Spleen (tissue), 11 donors: ENCODE measurements around the gene URM1. TPM values are rescaled to one million over a fixed set of nuclear protein-coding genes. Genes with fewer than 3 reads are reported as not detected.
"Not testable (repeated sequence)": the region's sequence is repeated elsewhere in the genome, so short reads cannot be mapped to it uniquely, and the experiment has no call there.

Source experiments
- DNase-seq: peaks from one replicate; pipeline ENCODE4 v3.0.0-alpha.2; 2020
- H3K27ac ChIP-seq, 8 donors: fragments of 200-600 bp; sonication (generic) in 7 of 8; 1 replicate in 4 of 8; 2 replicates in 4 of 8; pipeline versions ENCODE4 v1.5.0 to v1.8.0; 2016 to 2021; ENCODE audit warnings: inconsistent platforms in 4 of 8, mild to moderate bottlenecking in 4 of 8, moderate library complexity in 1 of 8
- H3K27me3 ChIP-seq, 7 donors: fragments of 200-600 bp; sonication (generic) in 6 of 7; replicated peaks in 1 of 7; 1 replicate in 4 of 7; 2 replicates in 3 of 7; pipeline versions ENCODE4 v1.5.0 to v1.8.0; 2016 to 2021; ENCODE audit warnings: inconsistent platforms in 3 of 7, mild to moderate bottlenecking in 1 of 7
- H3K36me3 ChIP-seq, 6 donors: fragments of 200-600 bp; sonication (generic) in 5 of 6; 1 replicate in 4 of 6; 2 replicates in 2 of 6; pipeline versions ENCODE4 v1.5.0 to v1.8.0; 2016 to 2021; ENCODE audit warnings: inconsistent platforms in 2 of 6
- H3K4me1 ChIP-seq, 6 donors: fragments of 200-600 bp; sonication (generic) in 5 of 6; 1 replicate in 3 of 6; 2 replicates in 3 of 6; pipeline versions ENCODE4 v1.5.0 to v1.8.0; 2016 to 2021; ENCODE audit warnings: inconsistent platforms in 3 of 6
- H3K4me3 ChIP-seq, 8 donors: fragments of 200-600 bp; sonication (generic) in 7 of 8; 1 replicate in 4 of 8; 2 replicates in 4 of 8; pipeline versions ENCODE4 v1.5.0 to v1.8.0; 2016 to 2021; ENCODE audit warnings: inconsistent platforms in 4 of 8, mild to moderate bottlenecking in 4 of 8, moderate library complexity in 2 of 8
- H3K9me3 ChIP-seq, 8 donors: fragments of 200-600 bp; sonication (generic) in 7 of 8; 1 replicate in 4 of 8; 2 replicates in 4 of 8; pipeline versions ENCODE4 v1.5.0 to v1.8.0; 2016 to 2021; ENCODE audit warnings: inconsistent platforms in 4 of 8
- POLR2A ChIP-seq, 3 donors: fragments of 450-650 bp; IDR thresholded peaks; one replicate each; pipeline ENCODE4 v1.5.1; 2017; ENCODE audit warnings: antibody characterized with exemption in 3 of 3, mild to moderate bottlenecking in 1 of 3
- POLR2AphosphoS5 ChIP-seq, 3 donors: sonication (generic); formaldehyde crosslinking; IDR thresholded peaks; one replicate each; pipeline ENCODE4 v1.5.1; 2017; ENCODE audit warnings: antibody characterized with exemption in 3 of 3
- WGBS, 5 donors: extraction: QIAGEN DNeasy Blood & Tissue Kit in 3 of 5; methylation state at CpG; one replicate each; pipeline versions ENCODE4 v1.1.5 to v1.1.7; 2013 to 2018; 5-methylcytosine and 5-hydroxymethylcytosine counted together
- intact Hi-C: fragments of 100-400 bp; cut with DNase I; formaldehyde crosslinking; loops from one replicate; pipeline ENCODE4 v1.15.0; 2023; ENCODE audit warnings: low total_unique reads
- polyA plus RNA-seq, 3 donors: library from polyadenylated mRNA; stranded (reverse); fragments of 200-250 nt; gene quantifications; one replicate each; pipeline ENCODE4 v1.2.1, GENCODE V29; 2013
- total RNA-seq, 7 donors: library from RNA; depleted of rRNA in 3 of 7; stranded (reverse); fragments of >200 nt in 3 of 7; fragmentation: NEBNext Ultra II Directional in 4 of 7; extraction: Animal tissue kit (Norgen Biotek cat#: 25700) in 4 of 7; gene quantifications; one replicate each; pipeline versions ENCODE4 v1.1.0 to v1.2.1, GENCODE V29; 2016 to 2021
- TF ChIP-seq, protein P1 (sequence below), 11 experiments: fragments of 200-600 bp in 7 of 11; fragments of 450-650 bp in 4 of 11; sonication (generic) in 4 of 11; IDR thresholded peaks in 8 of 11; conservative IDR thresholded peaks in 3 of 11; 1 replicate in 7 of 11; 2 replicates in 4 of 11; pipeline versions ENCODE4 v1.4.0 to v1.8.0; 2016 to 2021; ENCODE audit warnings: antibody characterized with exemption in 11 of 11, inconsistent platforms in 4 of 11, mild to moderate bottlenecking in 1 of 11
- donor health status: healthy with polysubstance abuse.
- donor health status: DM: no; HTN: no; CAD: no; lungs with moderate emphysema.
- donor health status: DM: no; HTN: no; CAD: no.
- donor health status: Bipolar disorder and iron deficiency.
- donor health status: healthy.
- donor health status: DM: no; HTN: no; CAD: no.
- donor health status: DM: yes; HTN: yes; CAD: no.

The URM1 gene
- total and polyA plus RNA-seq, 10 donors: 28.1 to 58.1 (median 45.8) TPM

DNA sequence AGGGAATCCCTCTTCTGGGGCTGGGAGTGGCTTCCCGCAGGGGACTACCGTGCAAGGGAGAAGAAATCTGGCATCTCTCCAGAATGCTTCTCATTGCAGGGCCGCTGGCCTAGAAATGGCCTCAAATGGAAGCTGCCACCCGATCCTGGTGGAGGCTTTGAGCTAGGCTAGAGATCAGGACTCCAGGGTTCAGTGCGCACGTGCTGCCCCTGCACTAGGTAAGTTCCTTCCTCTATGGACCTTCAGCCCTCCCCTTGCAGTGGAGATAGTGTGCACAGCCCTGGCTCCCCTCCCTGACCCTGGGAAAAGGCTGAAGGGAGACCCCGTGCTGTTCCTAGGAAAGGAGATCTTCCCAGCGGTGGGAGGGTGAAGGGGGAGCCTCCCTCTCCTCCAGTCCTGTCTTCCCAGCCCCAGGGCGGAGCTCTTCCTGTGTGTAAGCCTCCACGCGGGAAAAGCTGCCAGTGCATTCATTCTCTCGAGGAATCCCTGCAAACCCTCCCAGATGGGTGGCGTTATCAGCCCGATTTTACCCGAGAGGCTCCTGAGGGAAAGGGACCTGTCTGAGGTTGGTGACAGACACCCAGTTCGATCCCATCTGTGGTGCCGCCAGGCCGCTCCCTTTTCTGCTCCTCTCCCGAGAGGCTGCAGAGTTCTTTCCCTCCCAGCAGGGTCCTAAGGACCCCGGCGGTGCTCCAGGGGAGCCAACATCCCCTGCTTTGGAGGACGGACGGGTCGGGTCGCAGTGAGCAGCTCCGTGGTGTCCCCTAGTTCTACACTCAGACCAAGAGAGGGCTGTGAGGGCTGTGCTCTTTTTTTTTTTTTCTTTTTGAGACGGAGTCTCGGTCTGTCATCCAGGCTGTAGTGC lies 48.1 kb downstream of the URM1 start:
- Histone ChIP-seq H3K4me3 (peak overlapping the region in 6 of 8 donors; percentile 87 to 99 (median 96)), H3K27ac (no peak overlapping the region), H3K27me3 (peaks cover 0 to 78% (median 29%) of the 10 kb centered on the region in 7 donors), H3K9me3 (no peaks in the 10 kb centered on the region), H3K36me3 (no peaks in the 10 kb centered on the region), H3K4me1 (peaks cover 14 to 30% (median 24%) of the 10 kb centered on the region in 6 donors)
- 11 to 18% (median 13%) methylated on average over 19 to 28 of the region's 28 CpGs for WGBS, 5 donors
- intact Hi-C loops: no loop called here
- DNase-seq: no peak
- TF ChIP-seq, protein P1, sequence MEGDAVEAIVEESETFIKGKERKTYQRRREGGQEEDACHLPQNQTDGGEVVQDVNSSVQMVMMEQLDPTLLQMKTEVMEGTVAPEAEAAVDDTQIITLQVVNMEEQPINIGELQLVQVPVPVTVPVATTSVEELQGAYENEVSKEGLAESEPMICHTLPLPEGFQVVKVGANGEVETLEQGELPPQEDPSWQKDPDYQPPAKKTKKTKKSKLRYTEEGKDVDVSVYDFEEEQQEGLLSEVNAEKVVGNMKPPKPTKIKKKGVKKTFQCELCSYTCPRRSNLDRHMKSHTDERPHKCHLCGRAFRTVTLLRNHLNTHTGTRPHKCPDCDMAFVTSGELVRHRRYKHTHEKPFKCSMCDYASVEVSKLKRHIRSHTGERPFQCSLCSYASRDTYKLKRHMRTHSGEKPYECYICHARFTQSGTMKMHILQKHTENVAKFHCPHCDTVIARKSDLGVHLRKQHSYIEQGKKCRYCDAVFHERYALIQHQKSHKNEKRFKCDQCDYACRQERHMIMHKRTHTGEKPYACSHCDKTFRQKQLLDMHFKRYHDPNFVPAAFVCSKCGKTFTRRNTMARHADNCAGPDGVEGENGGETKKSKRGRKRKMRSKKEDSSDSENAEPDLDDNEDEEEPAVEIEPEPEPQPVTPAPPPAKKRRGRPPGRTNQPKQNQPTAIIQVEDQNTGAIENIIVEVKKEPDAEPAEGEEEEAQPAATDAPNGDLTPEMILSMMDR (IDR thresholded peaks at IDR 0.05 in 8 of 11, conservative IDR thresholded peaks at IDR 0.05 in 3 of 11): no peak
- TF ChIP-seq POLR2A (IDR thresholded peaks at IDR 0.05): no peak
- no peak for TF ChIP-seq POLR2AphosphoS5 (IDR thresholded peaks at IDR 0.05)

DNA sequence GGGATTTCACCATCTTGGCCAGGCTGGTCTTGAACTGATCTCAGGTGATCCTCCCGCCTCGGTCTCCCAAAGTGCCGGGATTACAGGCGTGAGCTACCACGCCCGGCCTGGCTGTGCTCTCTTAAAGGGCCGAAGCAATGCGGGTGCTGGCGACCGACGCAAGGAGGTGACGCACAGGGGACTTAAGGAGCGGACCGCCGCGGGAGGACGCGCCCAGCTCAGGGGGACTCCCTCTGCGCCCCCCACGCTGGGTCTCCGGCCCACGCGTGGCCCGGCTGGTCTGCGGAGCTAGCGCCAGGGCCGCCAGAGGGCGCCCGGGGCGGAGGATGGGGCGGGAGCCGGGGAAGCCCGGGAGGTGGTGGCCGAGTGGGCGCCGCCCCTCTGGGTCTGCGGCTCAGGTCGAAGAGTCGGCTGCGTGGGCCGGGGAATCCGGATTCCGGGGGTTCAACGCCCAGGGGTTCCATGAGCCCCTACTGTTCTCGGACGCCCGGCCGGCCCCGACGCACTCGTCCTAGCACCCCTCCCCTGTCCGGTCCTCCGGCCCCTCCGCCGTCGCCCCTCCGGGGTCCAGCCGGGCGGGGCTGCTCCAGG lies 49.0 kb downstream of the URM1 start:
- no peaks in the 10 kb centered on the region for H3K36me3 ChIP-seq
- peak overlapping the region; percentile 87 to 100 (median 98) for H3K4me3 ChIP-seq
- H3K4me1 ChIP-seq: peaks cover 14 to 30% (median 24%) of the 10 kb centered on the region in 6 donors
- intact Hi-C loops: no loop called here
- H3K27ac ChIP-seq: peak overlapping the region in 7 of 8 donors; percentile 35 to 79 (median 74)
- TF ChIP-seq POLR2A (IDR thresholded peaks at IDR 0.05): no peak
- TF ChIP-seq, protein P1 (IDR thresholded peaks at IDR 0.05 in 8 of 11, conservative IDR thresholded peaks at IDR 0.05 in 3 of 11): peak; percentile 42 to 90 (median 76)
- TF ChIP-seq POLR2AphosphoS5 (IDR thresholded peaks at IDR 0.05): peak; percentile 21 to 70 (median 47)
- WGBS, 5 donors: 0 to 1% (median 1%) methylated on average over 24 to 59 of the region's 59 CpGs; no CpG with 5 or more reads in 1 of the 5 donors
- H3K9me3 ChIP-seq: no peaks in the 10 kb centered on the region
- H3K27me3 ChIP-seq: peaks cover 0 to 69% (median 28%) of the 10 kb centered on the region in 7 donors
- DNase-seq: peak; percentile 93

DNA sequence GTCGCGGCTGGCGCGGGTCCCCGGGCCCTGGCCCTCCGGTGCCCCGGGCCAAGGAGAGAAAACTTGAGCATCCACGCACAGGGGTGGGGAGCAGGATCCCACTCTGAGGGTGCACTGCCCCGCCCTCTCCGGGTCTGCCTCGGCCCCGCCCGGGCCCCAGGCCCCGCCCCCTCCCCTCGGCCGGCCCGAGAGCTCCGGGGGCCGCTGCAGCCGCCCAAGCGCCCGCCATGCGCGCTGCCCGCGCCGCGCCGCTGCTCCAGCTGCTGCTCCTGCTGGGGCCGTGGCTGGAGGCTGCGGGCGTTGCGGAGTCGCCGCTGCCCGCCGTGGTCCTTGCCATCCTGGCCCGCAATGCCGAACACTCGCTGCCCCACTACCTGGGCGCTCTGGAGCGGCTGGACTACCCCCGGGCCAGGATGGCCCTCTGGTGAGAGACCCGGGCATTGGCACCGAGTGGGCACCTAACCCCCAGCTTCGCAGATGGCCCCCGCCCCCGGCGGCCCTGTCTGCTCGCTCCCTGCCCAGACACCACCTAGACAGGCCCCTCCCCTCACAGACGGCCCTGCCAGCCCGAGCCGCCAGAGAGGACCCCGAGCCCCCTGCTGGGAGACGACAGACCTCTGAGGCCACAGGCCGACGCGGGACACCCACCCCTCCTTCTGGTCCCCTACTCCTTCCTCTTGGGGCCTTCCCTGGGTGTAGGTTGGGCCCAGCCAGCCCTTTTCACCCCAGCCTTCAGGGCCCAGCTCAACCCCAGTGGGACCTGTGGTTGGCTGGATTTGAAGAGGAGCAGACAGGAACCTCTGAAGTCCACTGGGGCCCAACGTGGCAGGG lies 49.7 kb downstream of the URM1 start, which contains the start of gene CERCAM:
TSS of gene CERCAM (plus strand) at position 207 of the 831 bp plus-strand sequence. CDS start at position 228, 21 bp downstream.
- Histone ChIP-seq H3K9me3 (no peaks in the 10 kb centered on the region), H3K27ac (peak within 1 kb of the TSS in 7 of 8 donors; percentile 35 to 79 (median 74)), H3K27me3 (peaks cover 0 to 62% (median 25%) of the 10 kb centered on the region in 7 donors), H3K4me3 (peak within 1 kb of the TSS; percentile 87 to 100 (median 98)), H3K4me1 (peaks cover 14 to 30% (median 24%) of the 10 kb centered on the region in 6 donors), H3K36me3 (no peaks in the 10 kb centered on the region)
- TF ChIP-seq POLR2AphosphoS5 (IDR thresholded peaks at IDR 0.05): peak in 1 of 3 donors; percentile 7
- no peak for TF ChIP-seq POLR2A (IDR thresholded peaks at IDR 0.05)
- peak; percentile 86 for DNase-seq
- intact Hi-C loops: no loop called here
- WGBS, 5 donors: 1 to 2% (median 1%) methylated on average over 16 to 59 of the region's 59 CpGs

DNA sequence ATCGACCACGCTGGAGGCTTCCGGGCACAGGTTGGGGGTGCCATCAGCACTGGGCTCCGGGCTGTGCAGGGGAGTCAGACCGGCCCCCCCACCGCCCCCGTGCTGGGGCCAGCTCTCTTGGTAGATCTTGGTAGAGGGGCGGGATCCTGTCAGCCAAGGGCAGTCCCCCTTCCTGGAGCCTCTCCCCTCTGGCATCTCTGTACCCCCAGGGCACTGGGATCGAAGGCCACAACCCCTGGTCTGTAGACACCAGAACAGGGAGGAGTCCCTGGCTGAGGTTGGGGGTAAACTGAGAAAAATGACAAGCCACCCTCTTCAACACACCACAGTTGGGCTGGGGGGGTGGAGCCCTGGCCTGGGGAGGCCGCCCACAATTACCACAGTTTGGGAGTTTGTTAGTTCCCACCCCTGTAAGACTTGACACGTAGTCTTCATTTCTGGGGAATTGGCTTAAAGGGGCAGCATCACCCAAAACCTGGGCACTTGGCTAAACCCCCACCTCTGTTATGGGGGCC lies 50.4 kb downstream of the URM1 start:
- Histone ChIP-seq H3K27ac (peak overlapping the region in 1 of 8 donors; percentile 79), H3K27me3 (peaks cover 0 to 55% (median 19%) of the 10 kb centered on the region in 7 donors)

DNA sequence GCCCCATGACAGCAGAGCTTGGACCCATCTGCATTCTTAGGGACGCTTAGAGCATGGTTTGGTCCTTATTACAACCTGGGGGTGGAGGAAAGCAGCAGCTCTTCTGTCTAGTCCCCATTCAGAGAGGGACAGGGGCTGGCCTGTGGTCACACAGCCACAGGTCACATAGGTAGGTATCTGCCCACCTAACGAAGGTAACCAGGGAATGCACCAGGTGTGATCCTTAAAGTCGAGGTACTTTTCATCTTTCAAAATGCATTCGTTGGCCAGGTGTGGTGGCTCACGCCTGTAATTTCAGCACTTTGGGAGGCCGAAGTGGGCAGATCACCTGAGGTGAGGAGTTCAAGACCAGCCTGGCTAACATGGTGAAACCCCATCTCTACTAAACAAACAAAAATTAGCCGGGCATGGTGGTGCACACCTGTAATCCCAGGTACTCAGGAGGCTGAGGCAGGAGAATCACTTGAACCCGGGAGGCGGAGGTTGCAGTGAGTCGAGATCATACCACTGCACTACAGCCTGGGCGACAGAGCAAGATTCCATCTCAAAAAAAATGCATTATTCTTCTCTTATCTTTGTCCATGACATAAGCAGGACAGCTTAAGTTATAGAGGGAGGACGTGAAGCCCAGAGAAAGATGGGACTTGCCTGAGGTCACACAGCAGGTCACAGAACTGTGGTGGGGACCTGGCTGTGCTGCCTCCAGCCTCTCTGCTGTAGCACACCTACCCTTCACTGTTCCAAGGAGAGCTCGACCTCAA lies 51.0 kb downstream of the URM1 start:
- intact Hi-C loops, H3K4me3 ChIP-seq, H3K27ac ChIP-seq, H3K9me3 ChIP-seq, H3K36me3 ChIP-seq, DNase-seq: not testable (repeated sequence)
- 89 to 94% (median 90%) methylated on average over 13 of the region's 13 CpGs for WGBS, 5 donors
- H3K27me3 ChIP-seq: peaks cover 0 to 49% (median 17%) of the 10 kb centered on the region in 7 donors
- peaks cover 14 to 30% (median 24%) of the 10 kb centered on the region in 6 donors for H3K4me1 ChIP-seq

More for the DNA sequence above, 50.4 kb downstream of the URM1 start:
- no peaks in the 10 kb centered on the region for H3K36me3 ChIP-seq
- TF ChIP-seq POLR2A (IDR thresholded peaks at IDR 0.05) (no peak), POLR2AphosphoS5 (IDR thresholded peaks at IDR 0.05) (no peak)
- TF ChIP-seq, protein P1 (IDR thresholded peaks at IDR 0.05 in 8 of 11, conservative IDR thresholded peaks at IDR 0.05 in 3 of 11): no peak
- H3K4me1 ChIP-seq: peaks cover 14 to 30% (median 24%) of the 10 kb centered on the region in 6 donors
- no peaks in the 10 kb centered on the region for H3K9me3 ChIP-seq
- H3K4me3 ChIP-seq: peak overlapping the region in 7 of 8 donors; percentile 87 to 100 (median 98)
- DNase-seq: no peak
- intact Hi-C loops: no loop called here
- WGBS, 5 donors: 20 to 34% (median 28%) methylated on average over 6 to 11 of the region's 11 CpGs
